ENCODE results near the gene CTDSP2. TPM values are rescaled to one million over a fixed set of nuclear protein-coding genes. Genes with fewer than 3 reads are reported as not detected.

CTDSP2 gene
- total and polyA plus RNA-seq, 10 of the 15 experiments (the other 5 are each of a cell fraction or from before 2014, with no cell fraction given): 17.3 to 98.2 (median 54.1) TPM

DNA sequence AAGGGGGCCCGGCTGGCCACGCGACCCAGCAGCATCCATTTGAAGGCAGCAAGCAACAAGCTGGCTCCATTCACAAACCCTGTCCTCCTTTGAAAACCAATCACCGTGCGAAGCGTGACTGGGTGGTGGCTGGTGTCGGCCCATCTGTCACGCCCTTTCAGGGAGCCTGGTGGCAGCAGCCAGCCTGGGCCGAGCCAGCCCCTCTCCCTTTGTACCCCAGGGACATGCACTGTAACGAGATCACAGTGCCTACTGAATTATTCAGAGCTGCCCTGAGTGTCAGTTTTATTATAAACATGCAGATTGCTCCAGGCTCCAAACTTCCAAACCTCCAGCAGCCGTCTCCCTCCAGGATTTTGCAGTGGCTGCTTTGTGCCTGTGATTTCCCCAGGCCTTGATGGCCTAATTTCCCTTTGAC, 22.3 kb upstream of the CTDSP2 start:
- no TSS peak for BruUV-seq (replicated peaks)
- in situ Hi-C loops (cut with MboI): no loop called here
- no peak for DNase-seq (ENCODE audit: low read depth, low spot score)
- POLR2A ChIA-PET: no interaction called here
- Histone ChIP-seq H3K4me2 (ENCODE audit: control insufficient read depth, insufficient read depth) (no peak overlapping the region), H3K36me3 (ENCODE audit: control insufficient read depth in 2 of 2, insufficient read depth in 2 of 2, low read length in 1 of 2) (no peaks in the 10 kb centered on the region), H3K4me1 (ENCODE audit: control insufficient read depth, insufficient read depth, low read length) (peaks cover under 1% of the 10 kb centered on the region; the same call in 1 of the 2 replicates), H3K9me3 (replicated peaks; ENCODE audit: control insufficient read depth, insufficient read depth, low read length) (no peaks in the 10 kb centered on the region; the same call in 2 of the 3 replicates), H3K4me3 (no peak overlapping the region), H3K27ac (ENCODE audit: control insufficient read depth, insufficient read depth) (no peak overlapping the region), H3K27me3 (replicated peaks in 1 of 2; ENCODE audit: control insufficient read depth in 2 of 2, insufficient read depth in 2 of 2, low read length in 1 of 2) (peaks cover 0 to 3% of the 10 kb centered on the region in 2 experiments; a peak in 1 of 4 replicates), H4K20me1 (ENCODE audit: control insufficient read depth, insufficient read depth) (no peaks in the 10 kb centered on the region), H2AFZ (ENCODE audit: control insufficient read depth, low read depth, low read length) (no peak overlapping the region), H3K79me2 (ENCODE audit: control insufficient read depth, insufficient read depth, low read length) (no peaks in the 10 kb centered on the region), H3K9ac (ENCODE audit: control insufficient read depth, insufficient read depth, low read length) (no peak overlapping the region)
- ATAC-seq: no peak
- WGBS (ENCODE audit: insufficient coverage, insufficient replicate concordance, low lambda C conversion rate, missing lambda C conversion rate): 67% methylated on average over 11 of the region's 11 CpGs
- FAIRE-seq: no peak
- intact Hi-C loops (cut with micrococcal nuclease; ENCODE audit: unreplicated experiment): no loop called here
- SMC1A ChIA-PET (ENCODE audit: uncharacterized antibody, unreplicated experiment): interaction anchor here (0.9 kb wide), 1 partner anchor 26 kb away, joined by 4 read pairs; no protein-coding TSS in a partner anchor
- TF ChIP-seq CREB1 (IDR thresholded peaks at IDR 0.05; ENCODE audit: low read depth) (no peak), STAT1 (conservative IDR thresholded peaks at IDR 0.05) (no peak), NR2F1 (conservative IDR thresholded peaks at IDR 0.05) (no peak), RAD51 (IDR thresholded peaks at IDR 0.05) (no peak), ZNF274 (IDR thresholded peaks at IDR 0.05; ENCODE audit: insufficient read depth, insufficient read length) (no peak), ZZZ3 (IDR thresholded peaks at IDR 0.05; ENCODE audit: control insufficient read depth, insufficient read length, low read depth) (no peak), RB1 (IDR thresholded peaks at IDR 0.05; ENCODE audit: borderline replicate concordance) (no peak), CHD4 (IDR thresholded peaks at IDR 0.05) (no peak), ETV6 (conservative IDR thresholded peaks at IDR 0.05 in 1 of 2, IDR thresholded peaks at IDR 0.05 in 1 of 2; ENCODE audit: borderline replicate concordance in 1 of 2, low read depth in 1 of 2) (no peak)
- TF ChIP-seq, protein P1, sequence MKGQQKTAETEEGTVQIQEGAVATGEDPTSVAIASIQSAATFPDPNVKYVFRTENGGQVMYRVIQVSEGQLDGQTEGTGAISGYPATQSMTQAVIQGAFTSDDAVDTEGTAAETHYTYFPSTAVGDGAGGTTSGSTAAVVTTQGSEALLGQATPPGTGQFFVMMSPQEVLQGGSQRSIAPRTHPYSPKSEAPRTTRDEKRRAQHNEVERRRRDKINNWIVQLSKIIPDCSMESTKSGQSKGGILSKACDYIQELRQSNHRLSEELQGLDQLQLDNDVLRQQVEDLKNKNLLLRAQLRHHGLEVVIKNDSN (IDR thresholded peaks at IDR 0.05; ENCODE audit: borderline replicate concordance, extremely low read length, insufficient read depth, low read depth, low read length): no peak
- TF ChIP-seq, protein P2, sequence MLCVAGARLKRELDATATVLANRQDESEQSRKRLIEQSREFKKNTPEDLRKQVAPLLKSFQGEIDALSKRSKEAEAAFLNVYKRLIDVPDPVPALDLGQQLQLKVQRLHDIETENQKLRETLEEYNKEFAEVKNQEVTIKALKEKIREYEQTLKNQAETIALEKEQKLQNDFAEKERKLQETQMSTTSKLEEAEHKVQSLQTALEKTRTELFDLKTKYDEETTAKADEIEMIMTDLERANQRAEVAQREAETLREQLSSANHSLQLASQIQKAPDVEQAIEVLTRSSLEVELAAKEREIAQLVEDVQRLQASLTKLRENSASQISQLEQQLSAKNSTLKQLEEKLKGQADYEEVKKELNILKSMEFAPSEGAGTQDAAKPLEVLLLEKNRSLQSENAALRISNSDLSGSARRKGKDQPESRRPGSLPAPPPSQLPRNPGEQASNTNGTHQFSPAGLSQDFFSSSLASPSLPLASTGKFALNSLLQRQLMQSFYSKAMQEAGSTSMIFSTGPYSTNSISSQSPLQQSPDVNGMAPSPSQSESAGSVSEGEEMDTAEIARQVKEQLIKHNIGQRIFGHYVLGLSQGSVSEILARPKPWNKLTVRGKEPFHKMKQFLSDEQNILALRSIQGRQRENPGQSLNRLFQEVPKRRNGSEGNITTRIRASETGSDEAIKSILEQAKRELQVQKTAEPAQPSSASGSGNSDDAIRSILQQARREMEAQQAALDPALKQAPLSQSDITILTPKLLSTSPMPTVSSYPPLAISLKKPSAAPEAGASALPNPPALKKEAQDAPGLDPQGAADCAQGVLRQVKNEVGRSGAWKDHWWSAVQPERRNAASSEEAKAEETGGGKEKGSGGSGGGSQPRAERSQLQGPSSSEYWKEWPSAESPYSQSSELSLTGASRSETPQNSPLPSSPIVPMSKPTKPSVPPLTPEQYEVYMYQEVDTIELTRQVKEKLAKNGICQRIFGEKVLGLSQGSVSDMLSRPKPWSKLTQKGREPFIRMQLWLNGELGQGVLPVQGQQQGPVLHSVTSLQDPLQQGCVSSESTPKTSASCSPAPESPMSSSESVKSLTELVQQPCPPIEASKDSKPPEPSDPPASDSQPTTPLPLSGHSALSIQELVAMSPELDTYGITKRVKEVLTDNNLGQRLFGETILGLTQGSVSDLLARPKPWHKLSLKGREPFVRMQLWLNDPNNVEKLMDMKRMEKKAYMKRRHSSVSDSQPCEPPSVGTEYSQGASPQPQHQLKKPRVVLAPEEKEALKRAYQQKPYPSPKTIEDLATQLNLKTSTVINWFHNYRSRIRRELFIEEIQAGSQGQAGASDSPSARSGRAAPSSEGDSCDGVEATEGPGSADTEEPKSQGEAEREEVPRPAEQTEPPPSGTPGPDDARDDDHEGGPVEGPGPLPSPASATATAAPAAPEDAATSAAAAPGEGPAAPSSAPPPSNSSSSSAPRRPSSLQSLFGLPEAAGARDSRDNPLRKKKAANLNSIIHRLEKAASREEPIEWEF (IDR thresholded peaks at IDR 0.05; ENCODE audit: insufficient replicate concordance, low read depth, low read length): no peak
- RAD21 ChIA-PET (ENCODE audit: unreplicated experiment): interaction anchor here (1.4 kb wide), 1 partner anchor 28 kb away, joined by 3 read pairs; no protein-coding TSS in a partner anchor
- CTCF ChIA-PET: no interaction called here
